GM12873 (cell line): ENCODE results near the gene PEX1.
A peak's percentile ranks its signal among the peaks of the same experiment; 100 is the strongest.

Source experiments
- CTCF ChIP-seq: IDR thresholded peaks from 2 replicates; pipeline ENCODE4 v1.5.1; 2012; ENCODE audit warnings: low read depth, mild to moderate bottlenecking, moderate library complexity, low read length, control low read depth; ENCODE audit not compliant: insufficient read depth; ENCODE audit errors: missing control alignments

PEX1 gene

GRCh38 chr7:92528188-92528957, at the start of gene PEX1, which contains the start of gene RBM48:
Gene PEX1 (minus strand): TSS chr7:92528520. CDS start chr7:92528435, 85 bp downstream.
Gene RBM48 (plus strand): TSS chr7:92528795. CDS start chr7:92528814, 19 bp downstream.
- peak; percentile 34 for TF ChIP-seq CTCF

GRCh38 chr7:92576296-92576695, 48.0 kb upstream of the PEX1 start:
- no peak for TF ChIP-seq CTCF

GRCh38 chr7:92569137-92569536, 40.8 kb upstream of the PEX1 start:
- TF ChIP-seq CTCF = no peak

- TF ChIP-seq CTCF = no peak
Observed at GRCh38 chr7:92567460-92567859, 39.1 kb upstream of the PEX1 start.

GRCh38 chr7:92563345-92563744, 35.0 kb upstream of the PEX1 start:
- TF ChIP-seq CTCF = no peak

- no peak for TF ChIP-seq CTCF
Observed at GRCh38 chr7:92560602-92561001, 32.3 kb upstream of the PEX1 start.

- TF ChIP-seq CTCF = no peak
Observed at GRCh38 chr7:92557808-92558362, 29.6 kb upstream of the PEX1 start.
